Jurkat, Clone E6-1 (cell line): Measurements from ENCODE around the gene TMPRSS3. TPM values are rescaled to one million over a fixed set of nuclear protein-coding genes. Genes with fewer than 3 reads are reported as not detected.

Experiments
- DNase-seq: peaks from one replicate; pipeline ENCODE4 v3.0.0-alpha.2; 2011; ENCODE audit warnings: low read depth, low spot score
- H3K4me3 ChIP-seq: 2 replicates; pipeline ENCODE4 v1.5.1; 2011; ENCODE audit warnings: mild to moderate bottlenecking, low read length, control low read depth, moderate library complexity
- polyA plus RNA-seq: library from polyadenylated mRNA; unstranded; fragments of >200 nt; gene quantifications from one replicate; pipeline ENCODE4 v1.2.1, GENCODE V29; 2012; ENCODE audit warnings: missing spikeins; ENCODE audit not compliant: insufficient read length, insufficient read depth

TMPRSS3 gene
- 3.6 TPM for polyA plus RNA-seq

DNA sequence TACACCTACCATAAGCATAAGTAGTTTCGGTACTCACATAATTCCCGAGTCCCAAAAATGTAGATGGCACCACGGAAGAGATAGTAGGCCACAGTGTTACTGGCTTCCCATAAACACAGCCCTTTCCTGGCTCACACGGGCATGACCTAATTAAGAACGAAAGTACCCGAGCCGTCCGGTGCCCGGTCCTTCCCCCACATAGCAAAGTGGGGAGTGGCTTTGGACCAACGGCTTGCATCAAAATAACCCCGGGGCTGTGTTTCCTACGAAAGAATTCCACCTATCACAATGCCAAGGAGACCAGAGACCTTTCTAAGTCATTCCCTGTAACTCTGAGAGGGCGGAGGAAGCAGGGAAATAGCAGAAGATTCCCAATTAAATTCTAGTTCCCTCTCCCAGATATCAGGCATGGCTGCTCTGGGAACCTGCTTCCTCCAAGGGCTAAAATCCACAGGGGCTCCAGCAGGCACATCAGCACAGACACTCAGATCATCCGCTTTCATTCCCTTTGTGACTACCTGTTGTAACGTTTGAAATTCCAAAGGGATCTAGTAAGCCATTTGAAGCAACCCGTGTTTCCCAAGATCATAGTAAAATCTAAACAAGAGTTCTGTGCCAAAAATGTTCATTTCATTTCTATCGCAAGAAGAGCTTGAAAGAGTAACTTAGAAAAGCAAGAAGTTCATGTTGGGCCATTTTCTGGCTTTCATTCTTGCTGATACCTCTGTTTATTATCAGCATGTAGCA is at the start of gene TMPRSS3:
Gene TMPRSS3, minus strand, starts transcription at position 148 of the 747 bp plus-strand sequence. CDS start 635 bp downstream, outside the sequence.
- no peak within 1 kb of the TSS for H3K4me3 ChIP-seq

DNA sequence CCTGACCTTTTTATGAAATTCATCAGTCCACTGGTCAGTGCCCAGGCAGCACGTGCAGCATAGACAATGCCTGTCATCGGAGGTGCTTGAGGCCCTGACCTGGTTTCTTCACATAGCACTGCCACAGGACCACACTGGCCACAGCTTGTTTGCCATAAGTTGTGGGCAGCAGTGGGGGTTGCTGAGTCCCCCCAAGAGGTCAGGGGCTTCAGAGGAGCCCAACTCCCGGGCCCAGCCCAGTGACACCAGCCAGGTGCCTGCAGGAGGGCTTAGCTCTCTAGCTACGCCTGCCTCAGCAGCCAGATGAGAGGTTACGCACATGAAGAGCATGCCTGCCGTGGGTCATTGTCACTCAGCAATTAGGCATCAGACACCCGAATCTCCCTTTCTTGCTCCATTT is 49.5 kb upstream of the TMPRSS3 start:
- H3K4me3 ChIP-seq = no peak overlapping the region
- no peak for DNase-seq

More for the DNA sequence above, at the start of gene TMPRSS3:
- no peak for DNase-seq

DNA sequence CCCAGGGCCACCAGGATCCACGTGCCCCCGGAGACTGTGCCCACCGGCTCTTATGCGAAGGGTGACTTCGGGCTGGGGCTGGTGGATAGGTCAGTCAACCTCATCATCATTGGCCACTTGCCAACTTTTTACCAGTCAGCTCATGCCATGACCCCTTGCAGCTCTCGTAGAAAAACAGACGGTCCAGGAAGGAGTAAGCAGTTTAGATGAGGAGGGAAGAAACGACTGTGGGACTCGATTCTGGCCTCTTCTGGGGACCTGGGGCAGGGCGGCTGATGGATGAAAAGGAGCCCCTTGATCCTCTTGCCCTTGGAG is 48.9 kb upstream of the TMPRSS3 start:
- DNase-seq = no peak
- H3K4me3 ChIP-seq = no peak overlapping the region

DNA sequence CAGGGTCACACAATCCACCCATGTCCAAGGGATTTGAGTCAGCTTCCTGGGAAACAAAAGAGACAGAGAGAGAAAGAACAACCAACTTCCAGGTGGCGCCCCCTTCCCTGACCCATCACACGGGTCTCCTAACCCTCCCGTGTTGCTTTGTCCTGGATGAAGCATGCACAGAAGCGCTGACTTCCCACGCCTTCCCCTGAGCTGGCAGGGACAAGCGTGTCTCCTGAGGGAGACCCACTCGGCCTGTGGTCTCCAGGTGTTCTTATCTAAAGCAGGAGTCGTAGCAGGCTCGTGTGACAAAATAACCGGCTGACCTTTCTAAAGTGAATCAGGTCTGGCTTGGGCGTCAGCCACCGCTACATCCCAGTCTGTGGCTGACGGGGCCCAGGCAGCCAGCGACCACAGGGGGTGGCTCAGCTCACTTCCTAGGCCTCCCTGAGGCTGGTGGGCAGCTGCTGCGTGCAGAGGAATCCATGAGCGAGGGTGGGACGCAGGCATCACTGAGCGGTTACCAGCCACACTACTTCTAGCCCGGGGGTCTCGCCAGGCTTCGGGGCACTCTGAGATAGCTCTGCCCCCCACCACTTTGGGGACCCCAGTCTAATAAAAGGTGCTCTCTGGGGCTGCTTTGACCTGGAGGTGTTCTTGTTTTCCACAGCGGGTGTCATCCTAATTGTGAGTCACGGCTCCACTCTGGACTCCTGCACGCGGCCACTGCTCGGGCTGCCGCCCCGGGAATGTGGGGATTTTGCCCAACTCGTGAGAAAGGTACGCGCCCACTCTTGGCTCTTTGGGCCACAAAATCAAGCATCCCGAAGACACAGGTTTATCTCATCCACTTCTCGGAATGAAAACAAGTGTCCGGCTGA is 48.3 kb upstream of the TMPRSS3 start:
- no peak for DNase-seq

DNA sequence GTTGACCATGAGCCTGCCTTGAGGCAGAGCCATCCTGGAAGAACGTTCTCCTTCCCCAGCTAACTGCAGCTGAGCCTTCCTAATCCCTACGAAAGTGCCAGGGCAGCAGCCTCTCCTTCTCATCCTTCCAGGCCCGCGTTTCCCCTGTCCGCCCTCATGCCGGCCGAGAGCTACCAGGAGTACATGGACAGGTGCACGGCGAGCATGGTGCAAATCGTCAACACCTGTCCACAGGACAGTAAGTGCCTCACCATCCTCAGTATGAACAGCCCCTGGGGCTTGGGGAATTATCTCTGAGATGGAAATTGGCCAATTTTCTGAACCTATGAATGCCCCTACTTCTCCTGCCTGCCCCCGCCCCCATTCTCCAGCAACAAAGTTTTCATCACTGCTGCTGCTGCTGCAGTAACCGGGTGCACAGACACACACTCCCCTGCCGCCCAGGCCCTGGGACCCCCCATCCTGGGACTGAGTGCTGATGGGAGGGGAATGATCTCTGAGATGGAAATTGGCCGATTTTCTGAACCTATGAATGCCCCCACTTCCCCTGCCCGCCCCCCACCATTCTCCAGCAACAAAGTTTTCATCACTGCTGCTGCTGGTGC is 47.4 kb upstream of the TMPRSS3 start:
- no peak overlapping the region for H3K4me3 ChIP-seq
- DNase-seq = no peak

More for the DNA sequence above, 48.3 kb upstream of the TMPRSS3 start:
- no peak overlapping the region for H3K4me3 ChIP-seq

DNA sequence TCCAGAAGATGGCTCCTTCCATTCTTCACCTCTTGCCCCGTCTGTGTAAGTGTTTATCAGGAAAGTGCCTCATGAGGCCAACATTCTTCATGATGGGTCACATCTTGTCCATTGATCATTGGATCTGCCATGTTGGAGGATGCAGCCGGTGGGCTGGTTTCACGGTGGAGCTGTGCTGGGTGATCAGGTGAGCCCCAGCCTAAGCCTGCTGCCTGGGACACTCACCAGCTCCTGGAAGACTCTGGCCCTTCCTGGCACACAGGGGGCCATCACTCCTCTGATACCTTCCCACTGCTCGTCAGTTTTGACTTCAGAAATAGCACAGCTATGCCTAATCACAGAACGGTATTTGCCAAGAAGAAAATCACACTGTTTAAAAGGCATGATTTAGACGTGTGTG is 46.1 kb upstream of the TMPRSS3 start:
- H3K4me3 ChIP-seq = no peak overlapping the region
- DNase-seq = no peak

DNA sequence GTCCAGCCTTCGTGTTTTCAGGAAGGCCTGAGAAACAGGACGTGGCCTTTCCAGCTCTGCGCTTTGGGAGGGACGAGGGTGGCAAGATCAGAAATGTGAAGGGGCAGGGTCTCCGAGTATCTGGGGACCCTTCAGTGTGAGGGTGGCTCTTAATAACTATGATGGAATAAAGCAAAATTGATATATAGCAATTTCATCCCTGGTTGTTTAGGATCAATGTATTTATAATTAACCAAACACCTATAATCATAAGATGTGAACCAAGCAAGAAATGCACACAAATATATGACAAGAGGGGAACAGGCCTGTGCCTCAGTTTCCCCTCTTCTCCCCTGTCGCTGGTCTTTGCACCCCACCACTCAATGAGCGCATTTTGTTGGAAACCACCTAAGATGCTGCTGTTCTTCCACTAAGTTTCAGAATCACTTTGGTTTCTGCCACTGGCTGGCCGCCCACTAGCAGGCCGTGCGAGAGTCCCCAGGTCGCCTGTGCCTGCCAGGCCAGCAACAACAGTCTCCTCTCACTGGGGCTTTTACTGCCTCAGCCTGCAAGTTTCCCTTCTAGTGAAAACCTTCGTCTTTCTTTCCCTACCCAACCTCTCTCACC is 44.4 kb upstream of the TMPRSS3 start:
- H3K4me3 ChIP-seq = no peak overlapping the region
- no peak for DNase-seq

DNA sequence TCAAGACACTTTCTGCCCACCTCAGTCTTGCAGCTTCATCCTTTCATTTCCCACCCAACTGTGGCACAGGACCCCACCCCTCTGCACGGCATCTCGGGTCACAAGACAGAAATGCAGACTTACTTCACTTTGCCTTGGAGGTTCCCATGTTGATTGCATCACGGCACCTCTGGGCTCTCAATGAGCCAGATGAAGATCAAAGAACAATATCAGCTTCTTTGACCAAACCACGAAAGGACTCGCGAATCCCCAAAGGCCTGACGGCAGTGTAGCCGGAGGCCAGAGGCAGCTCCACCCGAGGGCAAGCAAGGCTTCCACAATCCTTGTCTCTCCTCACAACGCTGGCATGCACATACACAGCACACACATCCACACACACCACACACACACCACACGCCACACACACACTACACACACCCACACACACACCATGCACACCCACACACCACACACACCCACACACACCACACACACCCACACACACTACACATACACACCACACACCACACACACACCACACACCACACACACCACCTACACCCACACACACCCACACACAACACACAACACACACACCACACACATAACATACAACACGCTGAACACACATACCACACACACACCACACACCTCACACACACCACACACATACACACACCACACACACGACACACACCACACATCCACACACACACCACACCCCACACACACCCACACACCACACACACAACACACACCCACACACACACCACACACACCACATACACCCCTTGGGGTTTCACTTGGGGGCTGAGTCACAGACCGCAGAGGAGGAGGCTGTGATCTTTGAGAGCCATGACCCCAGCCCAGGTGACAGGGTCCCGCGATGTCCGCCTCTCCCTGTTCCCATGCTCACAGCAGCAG is 43.7 kb upstream of the TMPRSS3 start:
- no peak for DNase-seq
- no peak overlapping the region for H3K4me3 ChIP-seq

DNA sequence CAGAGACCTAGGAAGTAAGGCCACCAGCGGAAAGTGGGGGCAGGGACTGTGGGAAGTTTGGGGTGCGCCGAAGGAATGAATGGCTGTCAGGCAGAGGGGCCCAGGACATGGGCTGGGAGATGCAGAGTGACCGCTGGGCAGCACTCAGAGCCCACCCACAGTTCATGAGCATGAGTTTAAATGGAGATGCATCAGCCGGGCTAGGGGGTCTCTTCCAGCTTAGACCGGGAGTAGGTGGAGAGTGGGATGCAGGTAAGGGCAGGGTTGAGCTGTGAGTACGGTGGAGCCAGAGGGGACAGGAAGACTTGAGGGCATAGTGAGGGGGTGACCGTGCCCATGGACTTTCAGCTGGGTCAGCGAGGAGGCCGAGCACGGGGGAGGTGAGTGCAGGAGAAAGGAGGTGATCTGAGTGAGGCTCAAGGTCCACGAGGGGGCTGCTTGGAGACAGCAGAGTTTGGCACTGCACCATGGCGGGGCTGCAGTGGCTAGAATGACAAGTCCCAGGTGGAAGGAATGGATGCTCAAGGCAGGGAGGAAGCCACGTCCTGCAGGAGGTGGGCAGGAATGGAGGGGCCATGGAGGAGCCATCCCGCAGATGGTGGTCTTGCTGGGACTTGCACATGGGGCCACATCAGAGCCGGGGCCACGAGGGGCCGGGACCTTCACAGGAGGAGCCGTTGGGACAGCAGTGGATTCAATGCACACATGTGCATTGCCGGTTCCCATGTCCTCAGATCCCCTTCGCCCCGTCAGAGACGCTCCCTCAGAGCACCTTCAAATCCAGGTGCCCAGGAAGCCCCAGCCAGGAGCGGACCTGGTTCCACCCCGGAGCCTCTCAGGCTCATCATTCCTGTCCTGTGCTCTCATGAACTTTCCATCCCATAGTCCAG is 42.7 kb upstream of the TMPRSS3 start:
- no peak for DNase-seq

DNA sequence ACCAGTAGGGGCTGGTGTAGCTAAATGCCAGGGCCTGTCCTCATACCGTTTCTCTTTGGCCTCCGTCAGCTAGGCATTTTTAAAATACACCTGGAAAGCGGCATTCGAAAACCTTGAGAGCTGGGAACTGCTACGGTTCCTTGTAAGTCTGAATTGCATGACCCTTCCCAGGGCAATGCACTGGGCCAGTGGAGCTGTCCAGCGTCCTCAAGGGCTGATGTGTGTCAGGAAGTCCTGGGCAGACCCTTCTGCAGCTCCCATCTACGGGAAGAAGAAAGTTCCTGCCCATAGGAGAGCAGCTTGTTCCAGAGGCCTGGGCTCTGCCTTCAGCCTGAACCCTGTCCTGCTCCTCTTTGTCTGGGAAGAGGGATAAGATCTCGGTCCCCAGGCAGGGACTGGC is 41.9 kb upstream of the TMPRSS3 start:
- no peak for DNase-seq

More for the DNA sequence above, 42.7 kb upstream of the TMPRSS3 start:
- no peak overlapping the region for H3K4me3 ChIP-seq

DNA sequence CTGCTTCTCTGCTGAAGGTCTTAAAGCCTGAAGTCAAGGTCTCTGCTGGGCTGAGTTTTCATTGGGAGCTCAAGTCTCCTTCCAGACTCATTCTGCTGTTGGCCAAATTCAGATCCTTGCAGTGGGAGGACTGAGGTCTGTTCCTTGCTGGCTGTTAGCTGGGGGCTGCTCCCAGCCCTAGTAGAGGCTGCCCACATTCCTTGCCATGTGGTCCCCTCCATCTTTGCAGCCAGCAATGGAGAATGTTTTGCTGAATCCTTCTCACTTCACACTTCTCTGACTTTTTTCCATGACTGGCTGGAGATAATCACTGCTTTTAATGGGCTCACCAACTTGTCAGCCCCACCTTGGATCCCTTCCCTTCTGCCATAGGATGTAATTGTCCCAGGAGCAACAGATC is 41.1 kb upstream of the TMPRSS3 start:
- no peak overlapping the region for H3K4me3 ChIP-seq
- DNase-seq = no peak

More for the DNA sequence above, 41.9 kb upstream of the TMPRSS3 start:
- no peak overlapping the region for H3K4me3 ChIP-seq

DNA sequence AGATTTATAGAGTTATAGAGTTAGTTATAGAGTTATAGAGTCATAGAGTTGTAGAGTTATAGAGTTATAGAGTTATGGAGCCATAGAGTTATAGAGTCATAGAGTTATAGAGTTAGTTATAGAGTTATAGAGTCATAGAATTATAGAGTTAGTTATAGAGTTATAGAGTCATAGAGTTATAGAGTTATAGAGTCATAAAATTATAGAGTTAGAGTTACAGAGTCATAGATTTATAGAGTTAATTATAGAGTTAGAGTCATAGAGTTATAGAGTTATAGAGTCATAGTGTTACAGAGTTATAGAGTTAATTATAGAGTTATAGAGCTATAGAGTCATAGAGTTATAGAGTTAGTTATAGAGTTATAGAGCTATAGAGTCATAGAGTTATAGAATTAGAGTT is 40.0 kb upstream of the TMPRSS3 start:
- DNase-seq = no peak
- H3K4me3 ChIP-seq = no peak overlapping the region

DNA sequence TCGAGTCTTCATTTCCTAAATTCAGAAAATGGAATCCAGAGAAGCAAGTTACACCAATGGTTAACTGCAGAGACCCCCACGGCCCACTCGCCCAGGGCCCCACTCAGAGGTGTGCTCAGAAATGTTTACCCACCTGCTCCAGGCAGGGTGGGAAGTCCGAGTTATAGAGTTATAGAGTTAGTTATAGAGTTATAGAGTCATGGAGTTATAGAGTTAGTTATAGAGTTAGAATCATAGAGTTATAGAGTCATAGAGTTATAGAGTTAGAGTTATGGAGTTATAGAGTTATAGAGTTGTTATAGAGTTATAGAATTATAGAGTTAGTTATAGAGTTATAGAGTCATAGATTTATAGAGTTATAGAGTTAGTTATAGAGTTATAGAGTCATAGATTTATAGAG is 39.5 kb upstream of the TMPRSS3 start:
- H3K4me3 ChIP-seq = no peak overlapping the region
- no peak for DNase-seq

DNA sequence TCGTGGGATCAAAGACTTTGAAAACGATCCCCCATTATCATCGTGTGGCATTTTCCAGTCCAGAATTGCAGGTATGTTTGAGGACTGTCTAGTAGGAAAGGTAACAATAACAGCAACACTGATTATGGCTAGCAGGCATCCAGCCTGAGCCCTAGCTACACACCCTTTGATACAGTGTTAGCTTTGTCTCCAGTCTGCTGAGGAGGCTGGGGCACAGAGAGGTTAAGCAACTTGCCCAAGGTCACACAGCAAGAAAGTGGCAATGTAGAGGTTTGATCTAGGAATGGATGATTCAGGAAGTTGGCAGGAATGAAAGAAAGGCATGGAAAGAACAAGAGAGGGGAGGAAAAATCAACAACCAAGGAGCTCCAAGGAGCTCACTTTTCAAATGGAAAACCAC is 39.0 kb upstream of the TMPRSS3 start:
- DNase-seq = no peak

DNA sequence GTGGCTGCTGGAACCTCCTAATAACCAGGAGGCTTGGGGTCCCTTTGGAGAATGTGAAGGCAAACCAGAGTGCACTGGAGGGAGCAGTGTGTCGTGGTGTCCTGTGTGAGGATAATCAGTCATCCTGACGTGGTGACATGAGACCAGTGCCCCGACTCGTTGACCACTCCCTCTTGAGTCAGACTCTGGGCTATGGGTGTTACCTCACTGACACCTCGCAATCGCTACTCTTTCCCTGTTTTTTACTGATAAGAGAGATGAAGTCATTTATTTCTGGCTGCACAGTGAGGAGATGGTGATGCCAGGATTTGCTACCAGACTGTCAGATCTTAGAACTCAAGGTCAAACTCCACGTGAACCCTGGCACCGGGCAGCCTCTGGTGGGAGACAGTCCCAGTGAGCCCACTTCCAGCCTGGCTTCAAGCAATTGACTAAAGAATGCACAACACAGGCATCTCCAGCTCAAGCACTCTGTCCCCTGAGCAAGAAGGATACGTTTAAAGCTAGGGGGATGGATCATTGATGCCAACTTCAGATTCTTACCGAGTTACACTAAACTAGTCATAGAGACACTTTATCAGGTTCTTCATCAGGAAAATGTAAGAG is 38.2 kb upstream of the TMPRSS3 start:
- no peak overlapping the region for H3K4me3 ChIP-seq
- no peak for DNase-seq

More for the DNA sequence above, 39.0 kb upstream of the TMPRSS3 start:
- no peak overlapping the region for H3K4me3 ChIP-seq

DNA sequence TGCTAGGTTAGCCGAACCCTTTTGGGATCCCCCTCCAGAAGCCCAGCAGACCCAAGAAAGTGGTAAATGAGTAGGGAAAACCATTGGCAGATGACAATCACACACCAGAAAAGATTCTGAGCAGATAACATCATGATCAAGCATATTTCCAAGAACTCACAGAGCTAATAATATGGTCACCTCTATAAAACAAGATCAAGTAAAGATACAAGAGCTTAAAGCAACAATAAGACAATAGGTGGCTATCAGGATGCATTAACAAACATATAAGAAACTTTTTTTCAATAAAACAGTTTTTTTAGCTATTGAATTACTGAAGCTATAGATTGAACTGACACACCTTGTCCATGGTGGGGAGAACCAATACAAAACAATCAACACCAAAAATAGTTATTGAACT is 36.8 kb upstream of the TMPRSS3 start:
- DNase-seq = no peak
- no peak overlapping the region for H3K4me3 ChIP-seq

DNA sequence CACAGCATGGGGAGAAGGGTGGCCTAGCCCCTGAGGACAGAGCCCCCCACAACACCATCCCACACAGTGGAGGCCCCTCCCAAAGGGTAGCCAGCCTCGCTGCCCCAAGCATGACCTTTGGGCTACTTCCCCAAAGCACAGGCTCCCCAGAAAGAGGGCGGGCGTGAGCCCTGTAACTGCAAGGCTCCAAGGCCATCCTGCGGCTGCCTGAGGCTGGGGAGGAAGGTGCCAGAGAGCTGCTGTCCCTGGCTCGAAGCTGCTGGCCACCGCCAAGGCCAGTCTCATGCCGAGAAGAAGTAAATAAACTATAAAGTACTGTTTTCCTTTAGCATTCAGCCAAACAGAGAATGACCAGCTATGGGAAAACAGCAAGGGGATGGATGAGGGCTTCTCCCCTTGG is 35.3 kb upstream of the TMPRSS3 start:
- no peak for DNase-seq
- no peak overlapping the region for H3K4me3 ChIP-seq
